Measurements from ENCODE around the gene SYT3.
A peak's percentile ranks its signal among the peaks of the same experiment; 100 is the strongest.

Gene SYT3

DNA sequence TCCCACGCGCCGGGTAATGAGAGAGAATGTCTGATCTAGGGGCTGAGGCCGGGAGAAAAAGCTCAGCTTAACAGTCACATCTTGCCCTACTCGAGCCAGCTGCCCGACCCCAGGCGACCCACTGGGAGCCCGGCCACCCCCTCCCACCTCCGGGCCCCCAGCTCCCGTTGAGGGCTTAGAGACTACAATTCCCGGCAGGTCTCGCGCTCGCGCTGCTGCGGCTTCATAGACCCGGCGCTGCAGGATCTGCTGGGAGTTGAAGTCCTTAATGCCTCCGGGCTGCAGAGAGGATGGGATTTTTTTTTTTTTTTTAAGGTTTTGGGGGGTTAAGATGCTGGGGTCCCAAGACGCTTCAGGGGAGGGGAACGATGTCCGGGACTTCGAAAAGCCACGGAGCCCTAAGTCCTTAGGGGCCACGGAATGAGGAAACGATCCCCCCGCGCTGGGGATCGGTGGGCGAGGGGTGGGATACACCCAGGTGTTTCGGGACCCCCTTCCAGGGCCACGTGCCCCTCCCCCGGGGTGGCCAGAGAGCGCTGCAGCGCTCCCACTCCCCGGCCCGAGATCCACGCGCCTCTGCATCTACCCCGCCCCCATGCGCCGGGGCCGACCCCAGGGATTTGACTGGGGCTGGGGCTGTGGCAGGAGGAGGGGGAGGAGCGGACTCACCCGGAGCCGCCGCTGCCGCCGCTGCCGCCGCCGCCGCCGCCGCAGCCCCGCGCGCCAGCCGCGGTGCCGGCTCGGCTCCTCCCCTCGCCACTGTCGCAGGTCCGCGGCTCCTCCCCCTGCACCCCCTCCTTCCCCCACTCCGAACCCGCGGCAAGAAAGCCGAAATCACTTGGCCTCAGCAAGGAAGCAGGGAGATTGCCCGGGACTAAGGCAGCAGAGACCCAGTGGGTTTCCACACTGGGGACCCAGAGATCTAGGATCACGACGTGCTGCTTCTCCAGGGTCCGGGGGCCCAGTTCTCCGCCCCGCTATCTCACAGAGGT lies at the start of gene SYT3:
TSS of gene SYT3 (minus strand) at position 761 of the 992 bp plus-strand sequence. CDS start 2,470 bp downstream, outside the sequence.
- no peak for DNase-seq

- DNase-seq = no peak
Measured at GRCh38 chr19:50688766-50689165, 49.1 kb upstream of the SYT3 start.

GRCh38 chr19:50686310-50687032 lies 46.8 kb upstream of the SYT3 start:
- DNase-seq = no peak

- peak; percentile 18 for DNase-seq
Measured at GRCh38 chr19:50679177-50680125, 39.8 kb upstream of the SYT3 start.

DNA sequence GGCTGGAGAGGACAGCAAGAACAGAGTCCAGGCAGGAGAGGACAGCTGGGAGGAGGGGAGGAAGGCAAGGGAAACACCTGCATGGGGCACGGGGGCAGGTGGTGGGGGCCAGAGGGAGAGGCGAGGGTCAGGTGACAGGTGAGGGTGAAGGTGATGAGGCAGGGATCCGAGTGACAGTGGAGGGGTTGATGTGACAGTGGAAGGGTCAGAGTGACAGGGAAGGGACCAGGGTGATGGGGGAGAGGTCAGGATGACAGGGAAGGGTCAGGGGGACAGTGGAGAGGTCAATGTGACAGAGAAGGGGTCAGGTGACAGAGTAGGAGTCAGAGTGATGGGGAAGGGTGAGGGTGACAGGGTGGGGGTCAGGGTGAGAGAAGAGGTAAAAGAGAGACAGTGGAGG lies 38.6 kb upstream of the SYT3 start:
- DNase-seq = no peak

DNA sequence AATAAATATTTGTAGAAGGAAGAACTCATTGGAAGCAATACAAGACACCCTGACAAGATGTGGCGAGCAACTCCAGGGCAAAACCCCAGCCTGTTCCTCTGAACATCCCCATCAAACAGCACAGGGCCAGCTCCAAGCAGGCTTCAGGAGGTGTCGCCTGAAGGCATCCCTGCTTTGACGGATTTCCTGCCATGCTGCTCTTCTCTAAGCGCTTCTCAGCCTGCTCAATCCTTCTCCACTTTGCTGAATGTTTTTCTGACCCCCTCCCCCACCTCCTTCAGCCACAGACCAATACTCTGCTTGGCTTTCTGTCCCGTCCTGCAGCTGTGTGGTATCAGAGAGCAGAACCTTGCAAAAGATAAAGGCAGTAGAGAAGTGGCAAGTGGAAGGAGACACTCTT lies 38.0 kb upstream of the SYT3 start:
- no peak for DNase-seq

- DNase-seq = no peak
Measured at GRCh38 chr19:50676625-50677197, 37.0 kb upstream of the SYT3 start.

DNA sequence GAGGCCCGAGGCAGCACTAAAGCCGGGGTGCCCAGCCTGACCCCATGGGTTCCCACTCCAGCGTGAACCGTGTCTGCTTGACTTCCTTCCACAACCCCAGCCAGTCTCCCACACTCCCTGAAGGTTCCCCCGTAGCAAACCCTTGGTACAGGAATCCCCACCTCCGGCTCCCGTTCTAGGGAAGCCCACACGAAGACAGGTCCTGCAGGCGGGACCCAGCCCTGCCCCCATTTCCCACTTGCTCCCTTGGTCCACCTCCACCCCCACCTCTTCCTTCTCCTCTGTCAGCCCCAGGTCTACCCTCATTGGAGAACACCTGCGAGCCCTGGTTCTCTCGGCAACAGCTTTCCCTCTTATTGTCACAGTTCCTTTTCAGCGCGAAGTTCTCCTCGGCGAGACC lies 33.4 kb upstream of the SYT3 start:
- no peak for DNase-seq

DNA sequence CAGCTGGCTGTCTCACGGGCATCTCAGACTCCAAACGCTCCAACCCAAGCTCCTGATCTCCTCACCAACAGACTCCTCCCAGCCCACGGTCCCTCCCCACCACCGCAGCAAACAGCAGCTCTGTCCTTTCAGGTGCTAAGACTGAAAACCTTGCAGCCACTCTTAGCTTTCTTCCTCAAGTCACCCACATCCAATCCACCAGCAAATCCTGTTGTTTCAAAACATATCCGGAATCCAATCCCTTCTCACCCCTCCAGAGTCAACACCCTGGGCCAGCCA lies 30.4 kb upstream of the SYT3 start:
- DNase-seq = no peak

DNA sequence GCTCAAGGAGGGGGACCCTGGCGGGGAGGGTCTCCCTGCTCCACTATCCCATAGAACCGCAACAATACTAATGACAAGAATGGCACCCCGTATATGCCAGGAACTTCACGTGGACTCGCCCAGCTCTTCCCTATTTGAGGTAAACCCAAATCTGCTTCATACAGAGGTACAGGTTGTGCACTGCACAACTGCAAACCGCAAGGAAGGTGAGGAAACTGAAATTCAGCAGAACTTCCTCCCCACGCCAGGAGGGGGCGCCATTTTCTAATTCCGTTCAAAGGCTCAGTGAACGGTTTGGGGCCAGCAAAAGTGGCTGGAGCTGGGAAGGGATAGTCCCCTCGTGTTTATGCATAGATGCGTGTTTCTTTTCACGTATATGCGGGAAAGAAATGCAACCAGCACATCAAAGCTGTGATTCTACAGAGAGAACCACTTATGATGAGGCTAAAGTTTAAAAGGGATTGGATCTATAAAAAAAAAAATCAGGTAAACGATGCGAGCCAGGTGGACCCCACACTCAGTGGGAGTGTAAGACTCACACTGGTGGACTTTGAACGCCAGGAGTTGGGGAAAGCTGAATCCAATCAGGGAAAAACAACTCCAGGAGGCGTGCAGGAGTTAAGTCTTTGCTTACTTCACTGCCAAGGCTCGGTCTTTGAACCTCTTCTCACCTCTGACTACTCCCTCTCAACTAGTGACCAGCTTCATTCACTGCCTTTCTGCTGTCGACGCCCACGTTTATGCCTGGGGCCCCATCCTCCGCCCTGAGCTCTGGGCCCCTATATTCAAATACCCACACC lies 29.8 kb upstream of the SYT3 start:
- no peak for DNase-seq

DNA sequence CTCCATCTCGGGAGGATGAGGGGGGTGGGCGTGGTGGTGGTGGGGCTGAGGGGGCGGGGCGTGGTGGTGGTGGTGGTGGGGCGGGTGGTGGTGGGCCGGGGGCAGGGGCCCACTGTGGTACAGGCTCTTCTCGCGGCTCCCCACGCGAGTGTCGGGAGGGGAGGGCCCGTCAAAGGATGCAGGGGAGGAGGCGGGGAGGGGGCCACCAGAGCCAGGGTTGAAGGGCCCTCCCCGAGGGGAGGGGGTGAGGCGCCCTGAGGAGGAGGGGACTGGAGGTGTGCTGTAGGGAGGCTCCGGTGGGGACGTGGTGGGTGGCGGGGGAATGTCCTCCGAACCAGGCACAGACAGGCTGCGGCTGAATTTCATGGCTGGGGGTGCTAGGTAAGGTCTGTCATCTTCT lies 29.2 kb upstream of the SYT3 start:
- no peak for DNase-seq

DNA sequence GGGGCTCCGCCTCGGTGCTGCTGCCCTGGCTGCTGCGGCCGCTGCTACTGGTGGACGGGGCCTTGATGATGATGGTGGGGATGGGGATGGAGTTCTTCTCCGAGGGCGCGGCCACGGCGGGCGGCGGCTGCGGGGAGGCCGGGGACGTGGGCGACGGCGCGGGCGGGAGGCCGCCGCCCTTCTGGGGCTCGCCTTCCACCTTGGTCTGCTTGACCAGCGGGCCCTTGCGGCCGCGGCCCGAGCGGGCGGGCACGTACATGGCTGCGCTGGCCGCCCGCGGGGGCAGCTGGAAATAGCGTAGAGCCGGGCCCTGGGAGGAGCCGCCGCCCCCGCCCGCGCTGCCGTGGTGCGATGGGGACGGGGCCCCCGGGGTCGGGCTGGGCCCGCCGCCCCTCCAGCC lies 28.7 kb upstream of the SYT3 start:
- DNase-seq = no peak

GRCh38 chr19:50667759-50668231 lies 28.1 kb upstream of the SYT3 start:
- no peak for DNase-seq

GRCh38 chr19:50667177-50667758 lies 27.6 kb upstream of the SYT3 start:
- DNase-seq = no peak

DNA sequence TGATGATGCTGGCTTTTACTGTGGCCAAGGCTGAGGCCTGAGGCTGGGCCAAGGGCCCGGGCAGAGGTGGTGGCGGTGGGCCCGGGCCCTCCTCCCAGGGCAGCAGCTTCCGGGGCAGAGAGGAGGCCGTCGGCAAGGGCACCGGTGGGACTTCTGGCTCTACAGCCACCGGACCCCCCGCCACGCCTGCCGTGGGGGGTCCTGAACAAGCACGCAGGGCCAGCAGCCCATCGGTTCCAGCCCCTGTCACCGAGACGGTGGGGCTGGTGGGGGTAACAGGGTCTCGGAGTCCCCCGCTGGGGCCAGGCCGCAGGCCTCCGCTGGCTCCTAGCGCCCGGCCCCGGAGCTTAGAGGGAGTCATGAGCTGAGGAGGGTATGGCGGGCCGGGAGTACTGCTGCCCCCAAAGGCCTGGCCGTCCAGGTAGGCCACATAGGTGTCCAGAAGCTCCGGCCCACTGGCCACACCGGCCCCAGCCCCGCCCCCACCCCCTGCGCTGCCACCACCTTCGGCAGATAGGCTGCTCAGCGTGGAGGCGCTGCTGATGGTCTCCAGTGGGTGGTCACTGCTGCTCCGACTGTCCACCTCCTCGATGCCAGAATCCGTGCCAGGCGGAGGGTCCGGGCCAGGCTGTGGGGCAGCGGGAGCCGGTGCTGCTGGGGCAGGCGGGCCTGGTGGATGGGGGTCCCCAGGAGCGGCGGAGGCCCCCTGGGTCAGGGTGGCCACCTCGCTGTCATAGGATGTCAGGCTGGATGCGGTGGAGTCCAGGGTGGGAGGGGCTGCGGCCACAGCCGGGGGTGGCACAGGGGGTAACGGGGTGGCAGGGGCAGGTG lies 26.9 kb upstream of the SYT3 start:
- DNase-seq = no peak

DNA sequence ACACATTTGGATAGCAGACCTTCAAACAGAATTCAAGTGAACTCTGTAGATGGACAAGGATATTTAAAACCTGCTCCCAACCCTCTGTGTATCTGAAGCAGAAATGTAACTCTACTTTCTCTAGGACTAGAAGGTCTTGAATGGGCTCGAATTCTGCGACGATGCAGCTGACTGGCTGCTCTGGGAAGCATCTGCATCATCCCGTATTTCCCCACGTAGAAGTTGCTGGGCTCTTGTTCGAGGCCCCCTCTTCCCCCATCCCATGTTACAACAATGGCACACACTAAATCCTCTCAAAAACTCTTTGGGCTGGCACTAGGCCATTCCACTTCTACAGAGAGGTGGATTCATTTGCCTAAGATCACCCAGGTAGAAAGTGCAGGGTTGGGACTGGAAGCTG lies 24.5 kb upstream of the SYT3 start:
- DNase-seq = no peak

GRCh38 chr19:50663482-50663790 lies 23.8 kb upstream of the SYT3 start:
- DNase-seq = no peak

DNA sequence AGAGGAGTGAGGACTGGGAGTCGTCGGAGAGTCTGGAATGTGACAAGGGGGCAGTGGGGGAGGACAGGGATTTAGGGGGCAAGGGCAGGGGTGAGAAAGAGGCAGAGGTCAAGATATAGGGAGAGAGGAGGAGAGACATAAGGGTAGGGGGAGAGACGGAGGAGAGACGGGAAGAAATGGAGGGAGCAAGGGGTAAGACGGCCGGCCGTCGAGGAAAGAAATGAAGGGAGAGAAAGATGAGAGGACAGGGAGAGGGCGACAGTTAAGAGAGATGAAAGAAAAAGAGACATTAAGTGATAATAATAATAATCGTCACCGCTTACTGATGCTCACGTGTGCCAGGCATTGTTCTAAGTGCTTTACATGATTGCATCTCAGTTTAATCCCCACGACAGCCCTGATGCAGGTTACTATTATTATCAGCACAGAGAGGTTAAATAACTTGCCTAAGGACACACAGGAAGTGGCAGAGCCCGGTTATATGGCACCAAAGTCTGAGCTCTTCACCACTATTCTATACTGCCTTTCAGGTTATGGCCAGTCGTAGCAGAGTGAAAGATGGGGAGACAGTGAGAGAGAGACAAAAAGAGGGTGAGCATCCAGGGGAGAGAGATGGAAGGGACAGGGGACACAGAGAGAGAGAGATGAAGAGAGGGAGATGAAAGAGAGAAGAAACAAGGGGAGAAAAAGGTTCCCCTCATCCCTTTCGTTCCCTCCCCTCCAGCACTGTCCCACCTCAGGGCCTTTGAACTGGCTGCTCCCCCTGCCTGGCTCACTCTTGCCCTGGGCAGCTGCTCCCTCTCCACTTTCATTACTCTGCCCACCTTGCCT lies 23.2 kb upstream of the SYT3 start:
- DNase-seq = no peak

DNA sequence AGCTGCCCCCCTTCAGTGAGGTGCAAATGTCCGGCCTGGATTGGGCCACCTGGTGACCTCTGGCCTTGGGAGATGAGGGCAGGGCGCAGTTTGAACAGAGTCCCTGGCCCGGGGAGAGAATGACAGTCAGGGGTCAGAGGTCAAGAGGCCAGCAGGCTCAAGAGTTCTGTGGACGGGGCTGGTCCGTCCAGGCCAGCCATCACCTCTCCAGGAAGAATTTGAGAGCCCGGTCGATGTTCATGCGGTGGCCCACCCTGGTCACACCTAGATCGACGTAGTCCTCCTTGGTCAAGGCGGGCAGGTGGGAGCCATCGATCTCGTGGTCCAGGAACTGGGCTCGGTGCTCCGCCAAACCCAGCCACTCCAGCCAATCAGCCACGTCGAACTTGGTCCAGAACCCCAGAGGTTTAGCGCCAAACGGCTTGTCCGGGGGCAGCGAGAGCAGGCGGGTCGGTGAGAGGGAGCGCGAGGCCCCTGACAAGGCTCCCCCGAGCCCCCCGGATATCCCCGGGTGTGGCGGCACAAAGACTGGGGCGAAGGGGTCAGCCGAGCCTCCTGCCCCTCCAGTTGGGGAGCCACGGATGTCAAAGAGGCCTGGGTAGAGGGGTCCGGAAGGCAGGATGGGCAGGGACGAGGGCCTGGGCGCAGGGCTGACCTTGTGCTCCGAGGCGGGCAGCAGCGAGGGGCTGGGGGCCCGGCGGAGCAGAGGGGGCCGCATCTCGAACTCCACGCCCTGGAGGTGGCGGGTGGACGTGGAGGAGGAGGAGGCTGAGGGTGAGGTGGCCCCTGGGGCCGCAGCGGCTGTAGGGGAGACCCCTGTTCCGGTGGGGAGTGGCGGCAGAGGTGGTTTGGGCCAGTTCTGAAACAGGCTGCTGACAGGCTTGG lies 22.3 kb upstream of the SYT3 start:
- DNase-seq = no peak

Data from SHP77 treated with DMSO at 0.1 percent for 48 hours (cell line).